ENCODE data around the gene C11orf21. TPM values are rescaled to one million over a fixed set of nuclear protein-coding genes. Genes with fewer than 3 reads are reported as not detected.

Gene C11orf21
- total and polyA plus RNA-seq, 9 of the 15 experiments (the other 6 are each of a cell fraction or from before 2014, with no cell fraction given) = 0.10 to 2.6 (median 2.0) TPM

- H3K36me3 ChIP-seq (ENCODE audit: control insufficient read depth, insufficient read depth, low read length) = no peaks in the 10 kb centered on the region
Observed at GRCh38 chr11:2248762-2249161, 53.0 kb downstream of the C11orf21 start.

GRCh38 chr11:2248242-2248641 is 53.5 kb downstream of the C11orf21 start:
- ATAC-seq (no peak), FAIRE-seq (no peak), DNase-seq (ENCODE audit: extremely low read depth in 1 of 4, low spot score in 3 of 4) (no peak)
- no peak overlapping the region for H3K4me3 ChIP-seq
- in situ Hi-C loops (cut with MboI) = no loop called here
- peaks cover 0 to 7% of the 10 kb centered on the region in 2 experiments; a peak in 3 of 5 replicates for H3K4me1 ChIP-seq (replicated peaks in 1 of 2; ENCODE audit: control insufficient read depth in 2 of 2, insufficient read depth in 2 of 2, low read length in 2 of 2)
- ChIA-PET POLR2A (interaction anchor here (0.6 kb wide), 1 partner anchor 491 kb away, joined by 3 read pairs; no protein-coding TSS in a partner anchor), CTCF (ENCODE audit: low intra/inter-chr PET ratio) (no interaction called here)
- H4K20me1 ChIP-seq (replicated peaks; ENCODE audit: control insufficient read depth, insufficient read depth, low read length) = peaks cover 4% of the 10 kb centered on the region; the same call in 1 of the 2 replicates
- H2AFZ ChIP-seq (ENCODE audit: low read depth, low read length) = no peak overlapping the region
- no peak overlapping the region for H3K27ac ChIP-seq (ENCODE audit: extremely low read depth, low read depth, low read length)
- H3K9me3 ChIP-seq (replicated peaks; ENCODE audit: control insufficient read depth, insufficient read depth, low read depth, low read length) = no peaks in the 10 kb centered on the region
- TF ChIP-seq KDM4B (IDR thresholded peaks at IDR 0.05; ENCODE audit: borderline replicate concordance in 2 of 2, low read depth in 1 of 2) = no peak
- TF ChIP-seq ZNF695 (CRISPR knock-in tag; IDR thresholded peaks at IDR 0.05) = no peak
- H3K4me2 ChIP-seq (ENCODE audit: insufficient read depth, low read length) = no peak overlapping the region
- intact Hi-C loops (cut with micrococcal nuclease) = no loop called here
- H3K79me2 ChIP-seq (ENCODE audit: control insufficient read depth, insufficient read depth, low read length) = no peaks in the 10 kb centered on the region
- no peaks in the 10 kb centered on the region for H3K9me1 ChIP-seq (ENCODE audit: control insufficient read depth, insufficient read depth, low read length)
- 2% methylated on average over 11 of the region's 11 CpGs for WGBS (ENCODE audit: insufficient coverage, low coverage, missing lambda C conversion rate)
- no TSS peak for BruUV-seq (replicated peaks)
- H3K36me3 ChIP-seq (ENCODE audit: control insufficient read depth, insufficient read depth, low read length) = no peaks in the 10 kb centered on the region
- H3K27me3 ChIP-seq (ENCODE audit: control insufficient read depth in 2 of 2, insufficient read depth in 2 of 2, low read length in 2 of 2) = peaks cover 4 to 47% of the 10 kb centered on the region in 2 experiments; a peak in 3 of 5 replicates
- no peak overlapping the region for H3K9ac ChIP-seq (ENCODE audit: insufficient read depth in 1 of 2, low read depth in 2 of 2, low read length in 2 of 2)

More at GRCh38 chr11:2248762-2249161, 53.0 kb downstream of the C11orf21 start:
- Histone ChIP-seq H3K9me1 (ENCODE audit: control insufficient read depth, insufficient read depth, low read length) (no peaks in the 10 kb centered on the region), H3K79me2 (ENCODE audit: control insufficient read depth, insufficient read depth, low read length) (no peaks in the 10 kb centered on the region), H2AFZ (ENCODE audit: low read depth, low read length) (no peak overlapping the region), H3K4me2 (ENCODE audit: insufficient read depth, low read length) (no peak overlapping the region; the same call in 1 of the 2 replicates), H4K20me1 (replicated peaks; ENCODE audit: control insufficient read depth, insufficient read depth, low read length) (peaks cover 4% of the 10 kb centered on the region; the same call in 1 of the 2 replicates), H3K9me3 (replicated peaks; ENCODE audit: control insufficient read depth, insufficient read depth, low read depth, low read length) (no peaks in the 10 kb centered on the region), H3K4me1 (replicated peaks in 1 of 2; ENCODE audit: control insufficient read depth in 2 of 2, insufficient read depth in 2 of 2, low read length in 2 of 2) (peaks cover 0 to 7% of the 10 kb centered on the region in 2 experiments; a peak in 3 of 5 replicates), H3K27ac (ENCODE audit: extremely low read depth, low read depth, low read length) (no peak overlapping the region), H3K9ac (ENCODE audit: insufficient read depth in 1 of 2, low read depth in 2 of 2, low read length in 2 of 2) (no peak overlapping the region), H3K4me3 (no peak overlapping the region), H3K27me3 (ENCODE audit: control insufficient read depth in 2 of 2, insufficient read depth in 2 of 2, low read length in 2 of 2) (peaks cover 4 to 47% of the 10 kb centered on the region in 2 experiments; a peak in 3 of 5 replicates)
- 0% methylated on average over 7 of the region's 7 CpGs for WGBS (ENCODE audit: insufficient coverage, low coverage, missing lambda C conversion rate)
- POLR2A ChIA-PET = interaction anchor here (0.6 to 0.7 kb wide), 2 partner anchors 424 to 491 kb away, joined by 3 read pairs; no protein-coding TSS in a partner anchor
- ATAC-seq = no peak
- peak in 2 of 4 experiments; percentile 5 to 10 for DNase-seq (ENCODE audit: extremely low read depth in 1 of 4, low spot score in 3 of 4)
- TF ChIP-seq ID3 (CRISPR knock-in tag; IDR thresholded peaks at IDR 0.05) (no peak), ID3 (tag; IDR thresholded peaks at IDR 0.05) (peak; percentile 31; the same call in 1 of the 2 replicates), GATA2 (CRISPR knock-in tag; IDR thresholded peaks at IDR 0.05) (no peak)
- FAIRE-seq = no peak
- CTCF ChIA-PET (ENCODE audit: low intra/inter-chr PET ratio) = no interaction called here
- intact Hi-C loops (cut with micrococcal nuclease) (no loop called here), in situ Hi-C loops (cut with MboI) (no loop called here)
- BruUV-seq (replicated peaks) = no TSS peak

Measured in K562 (cell line).